Raji (cell line): ENCODE measurements around the gene CATSPERB.

Experiments used
- POLR2A ChIP-seq: IDR thresholded peaks from 2 replicates; pipeline ENCODE4 v1.6.1; 2011; ENCODE audit warnings: low read depth, low read length, control low read depth; ENCODE audit not compliant: insufficient read depth

CATSPERB gene

DNA sequence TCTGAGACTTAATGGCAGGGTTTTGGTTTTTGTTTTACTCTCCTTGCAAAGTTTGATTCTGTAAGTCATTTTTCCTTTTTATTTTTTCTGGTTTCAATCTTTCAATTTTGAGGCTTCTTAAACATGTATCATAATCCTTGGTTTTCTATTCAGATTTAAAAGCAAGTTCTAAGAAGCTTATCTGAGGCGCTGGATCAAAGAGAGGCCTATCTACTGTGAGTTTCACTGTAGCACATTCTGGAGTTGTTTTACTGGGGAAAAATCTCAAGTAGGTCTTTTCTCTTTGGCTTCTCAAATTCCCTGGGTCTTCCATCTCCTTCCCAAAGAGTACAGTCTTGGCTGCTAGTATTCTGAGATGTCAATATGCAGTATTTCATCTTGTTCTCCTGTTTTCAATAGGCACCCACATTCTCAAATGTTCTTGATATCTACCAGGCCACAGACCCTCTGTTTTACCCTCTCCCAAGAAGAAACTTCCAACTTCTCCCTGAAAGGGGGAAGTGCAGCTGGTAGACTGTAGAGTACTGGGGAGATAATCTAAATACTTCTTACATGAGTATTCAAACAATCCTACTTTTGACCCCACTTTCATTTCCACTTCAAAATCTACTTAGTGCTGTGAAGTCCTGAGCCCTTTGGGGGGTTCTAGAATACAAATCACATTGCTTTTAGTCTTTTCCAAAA, 10.9 kb upstream of the CATSPERB start:
- TF ChIP-seq POLR2A, result no peak

DNA sequence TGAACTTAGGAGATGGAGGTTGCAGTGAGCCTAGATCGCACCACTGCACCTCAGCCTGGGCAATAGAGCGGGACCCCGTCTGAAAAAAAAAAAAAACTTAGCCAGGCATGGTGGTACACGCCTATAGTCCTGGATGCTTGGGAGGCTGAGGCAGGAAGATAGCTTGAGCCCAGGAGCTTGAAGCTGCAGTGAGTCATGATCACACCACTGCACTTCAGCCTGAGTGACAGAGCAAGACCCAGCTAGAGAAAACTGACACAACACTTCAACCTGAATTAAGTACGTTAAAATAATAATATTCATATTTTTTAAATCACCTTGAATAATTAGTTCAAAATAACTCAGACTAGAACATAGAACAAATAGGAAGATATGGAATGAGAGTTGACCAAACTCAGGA, 5.7 kb upstream of the CATSPERB start:
- no peak for TF ChIP-seq POLR2A

DNA sequence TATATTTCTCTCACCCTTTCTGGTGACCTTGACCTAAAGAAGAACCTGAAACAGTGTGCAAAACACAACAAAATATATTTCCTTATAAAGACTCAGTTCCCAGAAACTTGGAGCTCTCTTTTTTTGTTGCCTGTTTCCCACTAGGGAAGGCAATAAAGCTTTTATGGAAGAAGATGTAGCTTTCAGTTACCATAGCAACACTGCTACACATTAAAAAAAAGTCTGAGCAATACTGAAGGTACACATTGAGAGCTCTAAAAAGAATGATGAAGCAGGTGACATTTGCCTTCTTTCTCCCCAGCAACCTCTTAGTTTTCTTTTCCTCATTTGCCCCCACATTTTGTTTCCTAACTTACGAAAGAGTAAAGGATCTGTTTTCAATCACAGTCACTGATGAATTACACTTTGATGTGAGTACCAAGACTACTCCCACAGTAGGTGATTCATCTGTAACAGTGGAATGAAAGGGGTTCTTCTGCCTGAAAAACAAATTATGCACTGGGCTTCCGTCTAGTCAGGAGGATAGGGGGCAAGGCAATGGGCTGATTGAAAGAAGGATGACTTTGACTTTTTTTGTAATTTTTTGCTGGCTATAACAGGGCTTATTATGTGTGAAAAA, 1.1 kb upstream of the CATSPERB start:
- TF ChIP-seq POLR2A, result no peak

DNA sequence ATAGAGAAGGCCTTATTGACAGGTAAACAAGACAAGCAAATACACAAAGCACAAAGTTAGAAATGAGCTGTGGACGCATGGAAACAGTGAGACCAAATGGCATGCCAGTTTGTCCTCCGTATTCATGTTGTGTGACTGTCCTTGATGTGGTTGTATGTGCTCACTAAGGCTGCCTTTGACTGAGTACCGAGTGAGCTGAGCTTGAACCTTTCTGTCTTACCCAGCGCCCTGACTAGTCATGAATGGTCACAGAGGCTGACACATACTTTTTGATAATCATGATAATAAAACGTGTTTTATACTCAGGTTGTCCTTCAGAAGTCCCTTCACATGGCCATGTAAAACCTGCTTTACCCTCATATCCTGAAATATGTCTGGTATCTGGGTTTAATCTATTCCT, 553 bp upstream of the CATSPERB start:
- TF ChIP-seq POLR2A, result no peak

DNA sequence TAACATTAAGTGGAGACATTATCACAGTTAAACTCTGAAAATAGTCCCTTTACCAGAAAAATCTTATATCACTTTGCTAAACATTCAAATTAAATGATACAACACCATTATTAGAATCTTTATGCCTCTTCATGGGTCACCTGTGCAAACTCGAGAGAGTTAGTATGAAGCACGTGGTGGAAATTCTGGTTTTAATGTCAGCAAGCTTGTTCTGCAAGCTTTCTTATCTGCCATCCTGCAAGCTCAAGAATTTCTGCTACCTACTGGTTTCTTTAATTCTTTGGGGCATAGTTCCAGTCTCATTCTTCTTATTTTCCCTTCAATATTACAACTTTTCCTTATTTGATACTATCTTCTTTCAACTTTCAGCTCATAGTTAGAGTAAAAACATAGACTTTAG, 868 bp downstream of the CATSPERB start:
- no peak for TF ChIP-seq POLR2A

DNA sequence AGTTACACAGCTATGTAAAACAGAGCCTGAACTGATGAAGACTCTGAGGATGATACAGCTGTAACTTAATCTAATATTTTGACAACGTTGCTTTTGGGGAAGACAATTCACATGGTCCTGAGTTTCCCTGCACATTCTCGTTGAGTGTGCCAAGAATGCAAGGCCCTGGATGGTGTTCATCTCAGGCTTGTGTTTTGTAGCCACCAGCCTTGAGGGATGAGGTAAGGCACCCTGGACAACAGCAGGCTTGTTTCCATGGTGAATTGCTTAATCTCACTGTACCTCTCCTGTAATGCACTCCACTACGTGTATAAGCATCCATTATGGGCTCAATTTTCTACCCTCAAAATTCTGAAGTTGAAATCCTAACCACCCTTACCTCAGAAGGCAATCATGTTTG, 2.1 kb downstream of the CATSPERB start:
- no peak for TF ChIP-seq POLR2A

DNA sequence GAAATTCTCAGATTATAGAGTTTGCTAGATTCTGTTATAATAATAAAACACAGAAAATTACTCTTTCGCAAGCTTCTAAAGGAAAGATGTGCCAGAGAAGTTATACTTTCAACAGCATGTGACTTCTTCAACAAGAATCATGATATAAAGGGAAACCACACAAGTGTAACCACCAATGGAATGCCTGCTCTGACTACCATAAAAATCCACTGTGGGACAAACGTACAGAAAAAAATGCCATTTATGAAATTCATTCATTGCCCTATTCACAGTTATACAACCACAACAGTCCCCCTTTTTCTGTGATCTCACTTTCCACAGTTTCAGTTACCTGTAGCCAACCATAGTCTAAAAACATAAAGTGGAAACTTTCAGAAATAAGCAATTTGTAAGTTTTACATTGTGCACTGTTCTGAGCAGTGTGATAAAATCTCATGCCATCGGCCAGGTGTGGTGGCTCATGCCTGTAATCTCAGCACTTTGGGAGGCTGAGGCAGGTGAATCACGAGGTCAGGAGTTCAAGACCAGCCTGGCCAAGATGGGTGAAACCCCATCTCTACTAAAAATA, 3.2 kb downstream of the CATSPERB start:
- TF ChIP-seq POLR2A, result no peak

DNA sequence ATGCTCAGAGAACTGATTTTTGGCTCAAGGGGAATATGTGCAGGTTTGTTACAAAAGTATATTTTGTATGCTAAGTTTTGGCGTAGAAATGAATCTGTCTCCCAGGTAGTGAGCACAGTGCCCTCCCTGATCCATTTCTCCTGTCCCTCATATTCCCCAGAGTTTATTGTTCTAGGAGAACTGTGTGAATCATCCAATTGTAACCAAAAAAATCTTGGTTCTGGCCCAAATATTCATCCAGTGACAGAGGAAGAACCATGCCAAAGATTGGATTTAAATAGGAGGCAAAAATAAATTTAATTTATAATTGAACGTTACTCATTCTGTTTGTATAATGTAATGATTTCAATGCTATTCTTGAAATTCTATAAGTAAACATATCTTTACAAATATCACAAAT, 4.8 kb downstream of the CATSPERB start:
- no peak for TF ChIP-seq POLR2A

DNA sequence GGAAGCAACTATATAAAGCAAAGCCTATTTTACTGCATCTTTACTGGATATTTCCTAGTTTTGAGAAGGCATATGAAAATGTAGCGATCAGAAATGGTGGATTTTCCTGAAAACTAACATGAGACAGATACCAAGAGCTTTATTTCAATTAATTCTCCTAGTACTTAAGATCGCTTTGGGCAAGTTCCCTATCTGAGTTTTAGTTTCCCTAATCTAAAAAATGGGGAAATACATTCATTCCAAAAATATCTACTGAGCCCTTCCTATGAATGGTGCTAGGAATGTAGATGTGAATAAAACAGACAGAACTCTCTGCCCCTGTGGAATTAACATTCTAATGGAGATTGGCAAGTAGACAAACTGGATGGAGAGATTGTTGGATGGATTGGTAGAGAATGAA, 8.4 kb downstream of the CATSPERB start:
- no peak for TF ChIP-seq POLR2A

DNA sequence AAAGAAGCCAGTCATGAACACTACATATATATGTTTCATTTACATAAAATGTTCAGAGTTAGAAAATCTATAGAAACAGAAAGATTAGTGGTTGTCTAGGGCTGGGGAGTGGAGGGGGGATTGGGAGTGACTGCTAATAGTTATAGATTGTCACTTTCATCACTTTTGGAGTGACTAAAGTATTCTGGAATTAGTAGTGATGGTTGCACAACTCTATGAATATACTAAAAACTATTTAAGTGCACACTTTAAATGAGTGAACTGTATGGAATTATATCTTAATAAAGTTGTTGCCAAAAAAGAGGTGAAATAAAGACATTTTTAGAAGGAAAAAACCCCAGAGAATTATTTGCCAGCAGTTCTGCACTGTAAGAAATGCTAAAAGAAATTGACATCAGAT, 9.5 kb downstream of the CATSPERB start:
- no peak for TF ChIP-seq POLR2A

DNA sequence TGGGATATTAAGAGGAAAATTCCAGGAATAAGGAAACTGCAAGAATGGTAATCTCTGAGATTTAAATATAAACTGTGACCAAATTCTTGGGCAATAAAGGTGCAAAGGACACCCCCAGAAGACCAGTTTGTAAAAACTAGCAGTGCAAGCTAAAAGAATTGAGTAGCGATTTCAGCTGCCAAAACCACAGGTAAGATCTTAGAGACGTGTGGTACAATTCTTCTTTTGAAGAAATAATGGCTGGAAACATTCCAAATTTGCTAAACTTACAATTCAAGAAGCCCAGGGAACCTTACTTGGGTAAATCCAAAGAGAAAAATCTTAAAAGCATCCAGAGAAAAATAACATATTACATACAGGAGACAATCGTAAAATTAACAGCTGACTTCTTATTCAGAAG, 12.0 kb downstream of the CATSPERB start:
- TF ChIP-seq POLR2A, result no peak

DNA sequence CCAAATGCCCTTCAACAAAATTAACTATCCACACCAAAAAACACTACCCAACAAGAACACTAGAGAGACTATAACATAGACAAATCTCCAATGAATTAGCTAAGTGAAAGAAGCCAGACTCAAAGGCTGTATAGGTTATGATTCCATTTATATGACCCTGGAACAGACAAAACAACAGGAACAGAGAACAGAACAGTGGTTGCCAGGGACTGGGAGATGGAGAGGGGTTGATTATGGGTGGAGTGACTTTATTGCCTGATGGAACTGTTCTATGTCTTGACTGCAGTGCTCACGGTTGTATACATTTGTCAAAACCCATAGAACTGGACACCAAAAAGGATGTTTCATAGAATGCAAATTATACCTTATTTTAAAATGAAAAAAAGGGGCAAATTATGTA, 14.9 kb downstream of the CATSPERB start:
- no peak for TF ChIP-seq POLR2A

DNA sequence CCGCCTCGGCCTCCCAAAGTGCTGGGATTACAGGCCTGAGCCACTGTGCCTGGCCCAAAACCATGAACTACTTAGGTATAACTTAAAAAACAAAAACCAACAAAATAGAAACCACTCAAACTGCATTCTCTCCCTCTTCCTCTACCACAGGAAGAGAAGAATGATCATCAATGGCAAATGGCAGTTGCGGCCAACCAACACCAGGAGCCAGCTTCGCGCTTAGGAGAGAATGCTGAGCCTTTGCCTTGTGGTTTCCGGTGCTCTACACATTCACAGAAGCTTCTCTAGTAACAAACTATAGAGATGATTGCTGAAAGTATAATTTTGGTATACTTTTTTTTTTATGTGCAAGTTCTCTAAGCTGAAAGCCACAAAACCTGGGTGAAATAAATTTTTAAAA, 17.1 kb downstream of the CATSPERB start:
- no peak for TF ChIP-seq POLR2A

DNA sequence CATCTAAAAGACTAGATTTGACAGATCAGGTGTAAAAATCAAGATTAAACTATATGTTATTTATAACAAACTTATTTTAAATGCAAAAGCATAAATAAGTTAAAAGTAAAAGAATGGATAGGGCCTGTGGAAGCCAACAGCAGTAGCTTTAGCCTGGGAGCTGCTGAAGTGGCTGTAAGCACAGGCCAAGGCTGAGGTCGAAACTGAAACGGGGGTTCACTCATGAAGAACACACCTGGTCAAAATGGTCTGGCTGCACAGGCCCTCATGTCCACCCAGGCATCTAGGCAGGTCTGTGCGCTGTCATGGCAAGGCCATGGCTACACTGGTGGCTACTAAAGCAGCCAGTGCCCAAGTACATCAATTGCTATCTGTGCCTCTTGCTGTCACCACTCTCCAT, 23.1 kb downstream of the CATSPERB start:
- no peak for TF ChIP-seq POLR2A

DNA sequence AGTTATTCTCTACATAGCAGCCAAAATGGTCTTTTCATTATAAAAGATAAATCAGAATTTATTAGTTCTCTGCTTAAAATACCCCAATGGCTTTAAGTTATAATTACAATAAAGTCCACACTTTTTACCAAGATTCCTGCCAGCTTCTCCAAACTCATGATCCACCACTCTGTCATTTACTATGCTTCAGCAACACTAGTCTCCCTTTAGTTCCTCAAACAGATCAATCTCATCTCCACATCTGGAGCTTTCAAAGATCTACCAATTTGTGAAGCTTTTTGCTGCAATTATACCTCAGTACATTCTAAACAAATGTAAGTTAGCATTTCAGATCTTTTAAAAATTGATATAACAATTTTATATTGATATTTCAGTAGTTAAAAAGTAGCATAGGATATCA, 24.9 kb downstream of the CATSPERB start:
- no peak for TF ChIP-seq POLR2A

DNA sequence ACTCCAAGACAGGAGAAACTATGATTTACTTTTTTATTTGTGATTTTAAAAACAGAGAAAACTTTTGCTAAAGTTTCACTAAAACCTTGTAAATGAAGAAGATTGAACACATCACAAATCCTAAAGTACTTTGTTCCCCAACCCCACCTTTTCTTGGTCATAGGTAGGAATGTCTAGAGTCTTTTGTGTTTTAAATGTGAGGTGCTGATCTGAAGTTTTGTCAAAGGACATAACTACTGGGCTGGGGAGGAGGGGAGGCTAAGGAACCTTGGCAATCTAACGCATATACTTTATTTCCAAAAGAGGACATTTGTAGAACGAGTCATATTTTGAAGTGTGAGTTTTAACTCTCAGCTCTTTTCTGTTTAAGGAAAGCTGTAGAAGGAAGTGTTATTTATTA, 37.2 kb downstream of the CATSPERB start:
- TF ChIP-seq POLR2A, result no peak

DNA sequence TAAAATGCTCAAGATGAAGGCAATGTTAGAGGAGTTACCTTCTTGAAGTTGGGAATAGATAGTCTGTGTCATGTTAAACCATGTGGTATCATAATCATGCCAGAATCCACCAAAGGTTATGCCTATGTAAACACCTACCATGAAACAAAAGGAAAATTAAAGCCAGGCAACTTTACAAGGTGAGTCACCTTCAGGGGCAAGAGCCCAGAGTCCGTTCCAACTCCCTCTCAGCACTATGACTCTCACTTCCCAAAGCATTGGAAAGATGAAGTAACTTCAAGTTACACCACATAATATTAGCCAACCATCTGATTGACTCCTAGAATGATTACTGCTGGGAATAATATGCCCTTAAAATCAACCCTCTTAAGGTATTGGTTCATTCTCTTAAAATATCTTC, 38.5 kb downstream of the CATSPERB start:
- no peak for TF ChIP-seq POLR2A
